HG03571 (cell line): ENCODE measurements around the gene CHST10.
"Not testable (repeated sequence)": the region's sequence is repeated elsewhere in the genome, so short reads cannot be mapped to it uniquely, and the experiment has no call there.

ENCODE experiments used
- ATAC-seq: cut with Tn5 transposase; IDR thresholded peaks from one replicate; pipeline ENCODE4 v1.9.1; 2021; ENCODE audit not compliant: unreplicated experiment

CHST10 gene

GRCh38 chr2:100395532-100396350 is 21.7 kb downstream of the CHST10 start:
- no peak for ATAC-seq

GRCh38 chr2:100394111-100394641 is 23.3 kb downstream of the CHST10 start:
- ATAC-seq: peak; percentile 65

GRCh38 chr2:100393362-100393761 is 24.1 kb downstream of the CHST10 start:
- no peak for ATAC-seq

- ATAC-seq: no peak
Observed at GRCh38 chr2:100392715-100393114, 24.8 kb downstream of the CHST10 start.

GRCh38 chr2:100391735-100392515 is 25.5 kb downstream of the CHST10 start:
- ATAC-seq: no peak

- no peak for ATAC-seq
Observed at GRCh38 chr2:100390001-100390940, 27.2 kb downstream of the CHST10 start.

- ATAC-seq: no peak
Observed at GRCh38 chr2:100388703-100389102, 28.8 kb downstream of the CHST10 start.

GRCh38 chr2:100383954-100384353 is 33.5 kb downstream of the CHST10 start:
- no peak for ATAC-seq

GRCh38 chr2:100383306-100383705 is 34.2 kb downstream of the CHST10 start:
- ATAC-seq: no peak

GRCh38 chr2:100381240-100381639 is 36.2 kb downstream of the CHST10 start:
- ATAC-seq: peak; percentile 66

GRCh38 chr2:100380681-100381080 is 36.8 kb downstream of the CHST10 start:
- ATAC-seq: no peak

- ATAC-seq: no peak
Observed at GRCh38 chr2:100376836-100377235, 40.6 kb downstream of the CHST10 start.

GRCh38 chr2:100367163-100367562 is 50.3 kb downstream of the CHST10 start:
- ATAC-seq: no peak

- ATAC-seq: no peak
Observed at GRCh38 chr2:100365434-100365833, 52.0 kb downstream of the CHST10 start.

- not testable (repeated sequence) for ATAC-seq
Observed at GRCh38 chr2:100362269-100362668, 55.2 kb downstream of the CHST10 start.

- ATAC-seq: no peak
Observed at GRCh38 chr2:100359576-100359975, 57.9 kb downstream of the CHST10 start.

- ATAC-seq: no peak
Observed at GRCh38 chr2:100358554-100358953, 58.9 kb downstream of the CHST10 start.

- ATAC-seq: no peak
Observed at GRCh38 chr2:100352521-100352920, 64.9 kb downstream of the CHST10 start.

- no peak for ATAC-seq
Observed at GRCh38 chr2:100350661-100351185, 66.7 kb downstream of the CHST10 start.

- ATAC-seq: not testable (repeated sequence)
Observed at GRCh38 chr2:100345144-100345543, 72.3 kb downstream of the CHST10 start.

GRCh38 chr2:100344433-100344832 is 73.0 kb downstream of the CHST10 start:
- ATAC-seq: no peak
